GM23338 (cell line): ENCODE data around the gene SRGAP1.

Source experiments
- EZH2 ChIP-seq: fragments of 200-600 bp; sonication (generic); IDR thresholded peaks from one replicate; pipeline ENCODE4 v1.8.0; 2017; ENCODE audit warnings: antibody characterized with exemption, mild to moderate bottlenecking, low read depth; ENCODE audit not compliant: unreplicated experiment
- NANOG ChIP-seq: IDR thresholded peaks from 2 replicates; pipeline ENCODE4 v1.6.1; 2016; ENCODE audit warnings: antibody characterized with exemption, borderline replicate concordance
- POLR2AphosphoS5 ChIP-seq: IDR thresholded peaks from 2 replicates; pipeline ENCODE4 v1.6.1; 2016; ENCODE audit warnings: antibody characterized with exemption, low read depth
- REST ChIP-seq: IDR thresholded peaks from one replicate; pipeline ENCODE4 v1.6.1; 2018; ENCODE audit warnings: antibody characterized with exemption; ENCODE audit not compliant: unreplicated experiment
- TF ChIP-seq, protein P1 (sequence below), 2 experiments: fragments of 200-600 bp in 1 of 2; sonication (generic) in 1 of 2; conservative IDR thresholded peaks; 2 replicates each; pipeline versions ENCODE4 v1.5.1 to v1.6.1; 2016 to 2017; ENCODE audit warnings: antibody characterized with exemption in 2 of 2, low read depth in 2 of 2, mild to moderate bottlenecking in 2 of 2, moderate library complexity in 1 of 2

DNA sequence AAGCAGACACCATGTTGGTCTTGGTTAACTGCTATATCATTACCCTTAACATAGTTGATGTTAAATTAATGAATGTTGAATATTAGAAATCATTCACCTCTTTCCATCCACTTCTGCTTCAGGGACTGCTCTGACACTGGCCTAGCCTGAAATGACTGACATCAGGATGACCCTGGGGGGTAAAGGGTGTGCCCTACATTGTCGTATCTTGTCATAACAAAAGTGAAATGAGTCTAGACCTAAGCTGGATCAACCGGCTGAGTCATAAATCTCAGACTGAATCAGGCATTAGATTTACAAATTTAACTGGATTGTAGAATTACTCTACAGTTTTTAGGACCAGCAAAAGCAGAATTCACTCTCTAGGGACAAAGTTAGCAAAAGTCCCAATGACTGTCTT, 342.3 kb downstream of the SRGAP1 start:
- no peak for TF ChIP-seq EZH2
- TF ChIP-seq, protein P1, sequence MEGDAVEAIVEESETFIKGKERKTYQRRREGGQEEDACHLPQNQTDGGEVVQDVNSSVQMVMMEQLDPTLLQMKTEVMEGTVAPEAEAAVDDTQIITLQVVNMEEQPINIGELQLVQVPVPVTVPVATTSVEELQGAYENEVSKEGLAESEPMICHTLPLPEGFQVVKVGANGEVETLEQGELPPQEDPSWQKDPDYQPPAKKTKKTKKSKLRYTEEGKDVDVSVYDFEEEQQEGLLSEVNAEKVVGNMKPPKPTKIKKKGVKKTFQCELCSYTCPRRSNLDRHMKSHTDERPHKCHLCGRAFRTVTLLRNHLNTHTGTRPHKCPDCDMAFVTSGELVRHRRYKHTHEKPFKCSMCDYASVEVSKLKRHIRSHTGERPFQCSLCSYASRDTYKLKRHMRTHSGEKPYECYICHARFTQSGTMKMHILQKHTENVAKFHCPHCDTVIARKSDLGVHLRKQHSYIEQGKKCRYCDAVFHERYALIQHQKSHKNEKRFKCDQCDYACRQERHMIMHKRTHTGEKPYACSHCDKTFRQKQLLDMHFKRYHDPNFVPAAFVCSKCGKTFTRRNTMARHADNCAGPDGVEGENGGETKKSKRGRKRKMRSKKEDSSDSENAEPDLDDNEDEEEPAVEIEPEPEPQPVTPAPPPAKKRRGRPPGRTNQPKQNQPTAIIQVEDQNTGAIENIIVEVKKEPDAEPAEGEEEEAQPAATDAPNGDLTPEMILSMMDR (conservative IDR thresholded peaks at IDR 0.05; ENCODE audit: low read depth in 2 of 2) = no peak
- TF ChIP-seq REST = no peak
- no peak for TF ChIP-seq POLR2AphosphoS5
- TF ChIP-seq NANOG = no peak
